IMR-90 (cell line): ENCODE data around the gene OR6C65.
"Not testable (repeated sequence)": the region's sequence is repeated elsewhere in the genome, so short reads cannot be mapped to it uniquely, and the experiment has no call there.

Source experiments
- CTCF ChIP-seq: conservative IDR thresholded peaks from 2 replicates; pipeline ENCODE4 v1.5.1; 2012; ENCODE audit warnings: mild to moderate bottlenecking, low read depth, low read length, improper control_type of control experiment
- POLR2A ChIP-seq: IDR thresholded peaks from 2 replicates; pipeline ENCODE4 v1.6.1; 2012; ENCODE audit warnings: mild to moderate bottlenecking, low read depth, low read length
- RAD21 ChIP-seq: IDR thresholded peaks from 2 replicates; pipeline ENCODE4 v1.6.1; 2012; ENCODE audit warnings: low read length, improper control_type of control experiment
- RFX5 ChIP-seq: IDR thresholded peaks from 2 replicates; pipeline ENCODE4 v1.8.0; 2012; ENCODE audit warnings: low read depth, mild to moderate bottlenecking, low read length, moderate library complexity
- SMC3 ChIP-seq: fragments of 150-350 bp; IDR thresholded peaks from 2 replicates; pipeline ENCODE4 v1.6.1; 2016; ENCODE audit warnings: low read depth, mild to moderate bottlenecking, antibody characterized with exemption, low read length, moderate library complexity

GRCh38 chr12:55414889-55415288 lies 14.6 kb downstream of the OR6C65 start:
- not testable (repeated sequence) for TF ChIP-seq CTCF, POLR2A, RFX5, SMC3, RAD21
